AG04450 (cell line): ENCODE data around the gene PDGFB. TPM values are rescaled to one million over a fixed set of nuclear protein-coding genes. Genes with fewer than 3 reads are reported as not detected.

Experiments
- CTCF ChIA-PET: fragments of 300-600, 350-600 bp; formaldehyde crosslinking; extraction: SDS; loops from one replicate; lab custom pipeline; 2022; ENCODE audit warnings: antibody characterized with exemption, inconsistent platforms; lab: Charles Lee
- POLR2A ChIA-PET: fragments of 350-600 bp; formaldehyde crosslinking; extraction: SDS; loops from one replicate; lab custom pipeline; 2021; ENCODE audit warnings: antibody characterized with exemption, inconsistent platforms; lab: Yijun Ruan, JAX
- DNase-seq: peaks from one replicate; pipeline ENCODE4 v3.0.0-alpha.2; 2011; ENCODE audit warnings: low read depth, low spot score
- H3K27ac ChIP-seq: one replicate; pipeline ENCODE4 v1.5.1; 2012; ENCODE audit warnings: low read depth, low read length, control low read depth
- H3K27me3 ChIP-seq: one replicate; pipeline ENCODE4 v1.6.0; 2012; ENCODE audit warnings: low read length; ENCODE audit not compliant: control insufficient read depth, insufficient read depth
- H3K4me3 ChIP-seq: 2 replicates; pipeline ENCODE4 v1.5.1; 2011; ENCODE audit warnings: mild to moderate bottlenecking, low read depth, low read length, control low read depth
- H3K9me3 ChIP-seq: 2 replicates; pipeline ENCODE4 v1.5.1; 2012; ENCODE audit warnings: low read length; ENCODE audit not compliant: control insufficient read depth, insufficient read depth
- CTCF ChIP-seq: IDR thresholded peaks from 2 replicates; pipeline ENCODE4 v1.5.1; 2011; ENCODE audit warnings: low read depth, low read length, control low read depth, inconsistent platforms
- polyA plus RNA-seq: library from polyadenylated mRNA; depleted of rRNA; stranded (reverse); fragments of >200 nt; gene quantifications from 2 replicates; pipeline ENCODE4 v1.2.3, GENCODE V29; 2011

PDGFB gene
- polyA plus RNA-seq, 1 experiment = 0.19 TPM

GRCh38 chr22:39254122-39254521, 9.3 kb upstream of the PDGFB start:
- DNase-seq = no peak
- TF ChIP-seq CTCF = no peak
- ChIA-PET POLR2A (interaction anchor here (0.6 to 2.3 kb wide), 2 partner anchors 57 to 326 kb away, joined by 4 to 12 read pairs; no protein-coding TSS in a partner anchor), CTCF (interaction anchor here (1.1 kb wide), 1 partner anchor 83 kb away, joined by 3 read pairs; no protein-coding TSS in a partner anchor)
- no peak overlapping the region for H3K4me3 ChIP-seq
- no peaks in the 10 kb centered on the region for H3K27me3 ChIP-seq
- no peaks in the 10 kb centered on the region for H3K9me3 ChIP-seq
- peak overlapping the region; percentile 61 for H3K27ac ChIP-seq

- ChIA-PET CTCF (interaction anchor here (0.8 to 1.1 kb wide), 3 partner anchors 82 to 276 kb away, joined by 3 read pairs; no protein-coding TSS in a partner anchor), POLR2A (interaction anchor here (0.6 to 2.3 kb wide), 4 partner anchors 51 to 326 kb away, joined by 4 to 12 read pairs (median 5); partner anchors contain the start of gene RPL3)
- peak; percentile 54 for DNase-seq
- TF ChIP-seq CTCF = no peak
- H3K4me3 ChIP-seq = no peak overlapping the region
- H3K9me3 ChIP-seq = no peaks in the 10 kb centered on the region
- H3K27ac ChIP-seq = peak overlapping the region; percentile 61
- H3K27me3 ChIP-seq = no peaks in the 10 kb centered on the region
Observed at GRCh38 chr22:39253435-39254070, 8.8 kb upstream of the PDGFB start.

GRCh38 chr22:39252461-39253434, 8.0 kb upstream of the PDGFB start:
- TF ChIP-seq CTCF = no peak
- H3K27me3 ChIP-seq = no peaks in the 10 kb centered on the region
- no peaks in the 10 kb centered on the region for H3K9me3 ChIP-seq
- DNase-seq = no peak
- no peak overlapping the region for H3K4me3 ChIP-seq
- POLR2A ChIA-PET = interaction anchor here (1.0 to 2.3 kb wide), 3 partner anchors 50 to 67 kb away, joined by 4 to 12 read pairs (median 6); partner anchors contain the start of gene RPL3
- CTCF ChIA-PET = interaction anchor here (0.6 to 1.1 kb wide), 4 partner anchors 63 to 276 kb away, joined by 3 read pairs; no protein-coding TSS in a partner anchor
- peak overlapping the region; percentile 31 for H3K27ac ChIP-seq

GRCh38 chr22:39251762-39252460, 7.1 kb upstream of the PDGFB start:
- TF ChIP-seq CTCF = no peak
- H3K27me3 ChIP-seq = peaks cover 3% of the 10 kb centered on the region
- H3K27ac ChIP-seq = no peak overlapping the region
- ChIA-PET POLR2A (interaction anchor here (1.5 kb wide), 1 partner anchor 68 kb away, joined by 6 read pairs; the partner anchor contains the start of gene RPL3), CTCF (no interaction called here)
- H3K4me3 ChIP-seq = no peak overlapping the region
- DNase-seq = no peak
- no peaks in the 10 kb centered on the region for H3K9me3 ChIP-seq
